NOMO-1 treated with dmso at 0.1 percent for 144 hours (cell line): ENCODE data around the gene SEMA4C.
"Not testable (repeated sequence)": the region's sequence is repeated elsewhere in the genome, so short reads cannot be mapped to it uniquely, and the experiment has no call there.

Experiments used
- DNase-seq: peaks from one replicate; lab custom pipeline; 2025; ENCODE audit not compliant: unreplicated experiment; lab: John Stamatoyannopoulos, UW

SEMA4C gene

DNA sequence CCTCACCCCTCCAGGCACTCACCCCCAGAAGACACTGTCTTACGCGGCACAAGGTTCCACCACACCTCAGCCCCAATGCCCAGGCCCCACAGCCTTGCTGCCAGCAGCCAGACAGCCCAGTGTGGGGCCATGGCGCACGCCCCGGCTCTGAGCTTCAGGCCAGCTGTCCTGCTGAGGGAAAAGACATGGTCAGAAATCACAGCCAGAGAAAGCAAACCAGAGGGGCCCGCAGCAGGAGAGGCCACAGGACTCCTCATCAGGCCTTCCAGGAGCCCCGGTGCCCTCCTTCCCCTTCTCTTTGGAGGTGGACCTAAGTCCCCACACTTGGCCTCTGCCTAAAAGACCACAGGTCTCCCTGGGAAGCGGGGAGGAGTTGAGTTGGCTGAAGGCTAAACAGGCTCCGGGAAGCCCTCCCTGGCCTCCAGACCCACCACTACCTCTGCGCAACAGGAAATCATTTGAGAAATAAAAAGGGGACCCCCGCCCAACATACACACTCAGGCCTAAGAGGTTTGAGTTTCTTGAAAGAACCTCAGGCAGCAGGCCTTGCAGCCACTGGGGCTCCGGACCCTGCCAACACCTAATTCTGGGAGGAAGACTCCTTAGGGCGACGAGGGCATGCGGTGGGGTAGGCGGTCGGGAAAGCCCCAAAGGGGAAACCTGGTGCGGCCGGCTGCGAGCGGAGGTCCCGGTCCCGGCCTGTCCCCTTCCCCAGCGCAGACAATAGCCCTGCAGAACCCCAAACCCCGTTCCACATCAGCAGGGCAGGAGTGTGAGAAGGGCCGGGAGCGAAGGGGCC, 1.9 kb downstream of the SEMA4C start:
- DNase-seq = no peak

DNA sequence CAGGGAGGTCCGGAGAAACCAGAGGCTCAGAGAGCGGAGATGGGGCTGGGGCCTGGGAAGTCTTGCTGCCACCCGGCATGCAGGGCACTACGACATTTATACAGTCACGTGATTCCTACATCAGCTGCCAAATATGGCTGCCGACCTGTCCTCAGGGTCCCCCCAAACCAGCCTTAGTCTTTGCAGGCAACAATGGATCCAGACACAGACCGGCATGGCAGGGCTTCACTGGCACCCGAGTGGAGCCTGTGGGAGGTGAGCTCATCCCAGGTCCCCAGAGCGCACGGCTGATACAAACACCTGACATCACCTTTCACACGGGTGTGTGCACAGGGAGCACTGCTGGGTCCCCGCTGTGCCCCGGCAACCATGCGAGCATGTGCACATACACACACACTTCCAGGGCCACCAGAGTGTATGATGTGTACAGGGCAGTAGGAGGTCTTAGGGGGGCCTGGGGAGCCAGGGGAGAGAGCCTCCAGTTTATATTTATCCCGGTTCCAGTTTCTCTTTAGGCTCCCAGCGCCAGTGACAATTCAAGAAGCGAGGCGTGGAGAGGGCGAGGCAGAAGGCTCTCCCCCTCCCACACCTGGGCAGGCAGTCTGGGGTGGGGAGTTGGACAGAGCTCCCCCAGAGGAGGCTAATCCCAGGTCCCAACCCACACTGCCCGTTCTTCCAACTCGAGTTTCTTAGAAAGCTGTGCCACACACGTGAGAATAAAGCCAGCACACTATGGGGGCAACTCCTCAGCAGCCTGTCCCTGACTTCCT, 2.7 kb downstream of the SEMA4C start:
- DNase-seq = no peak

DNA sequence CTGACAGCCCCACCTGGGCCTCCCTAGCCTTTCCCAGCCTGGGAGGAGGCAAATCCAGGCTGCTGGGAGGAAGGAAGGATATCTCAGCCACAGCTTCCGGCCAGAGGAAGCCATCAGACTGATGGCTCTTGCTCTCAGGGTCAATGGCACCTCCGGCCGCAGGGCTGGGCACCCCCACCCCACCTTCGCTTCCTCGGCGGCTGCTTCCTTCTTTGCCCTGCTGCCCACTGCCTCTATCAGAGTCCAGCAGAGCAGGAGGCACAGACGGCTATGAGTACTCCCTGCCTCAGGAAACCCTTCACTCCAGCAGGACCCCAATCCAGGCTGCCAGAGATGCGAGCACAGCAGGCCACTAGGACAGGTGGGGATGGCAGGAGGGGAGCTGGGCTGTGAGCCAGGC, 3.3 kb downstream of the SEMA4C start:
- DNase-seq = no peak

- DNase-seq = no peak
These were observed 3.7 kb downstream of the SEMA4C start for GRCh38 chr2:96866149-96866548.

DNA sequence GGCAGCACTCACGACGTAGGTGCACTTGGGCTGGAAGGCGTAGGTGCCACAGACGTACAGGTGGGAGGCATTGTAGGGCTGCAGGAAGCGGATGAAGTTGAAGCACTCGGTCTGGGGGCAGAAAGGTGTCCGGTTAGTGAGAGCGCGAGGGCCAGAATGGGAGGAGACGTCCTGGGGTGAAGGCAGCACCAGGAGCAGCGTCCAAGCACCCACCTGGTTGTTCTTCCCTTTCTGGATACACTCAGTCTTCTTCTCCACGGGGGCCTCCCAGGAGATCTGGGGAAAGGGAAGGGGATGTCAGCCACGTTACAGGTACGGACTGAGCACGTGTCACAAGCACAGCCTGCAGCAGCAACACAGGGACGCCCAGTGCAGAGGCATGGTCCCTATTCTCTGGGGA, 4.2 kb downstream of the SEMA4C start:
- no peak for DNase-seq

DNA sequence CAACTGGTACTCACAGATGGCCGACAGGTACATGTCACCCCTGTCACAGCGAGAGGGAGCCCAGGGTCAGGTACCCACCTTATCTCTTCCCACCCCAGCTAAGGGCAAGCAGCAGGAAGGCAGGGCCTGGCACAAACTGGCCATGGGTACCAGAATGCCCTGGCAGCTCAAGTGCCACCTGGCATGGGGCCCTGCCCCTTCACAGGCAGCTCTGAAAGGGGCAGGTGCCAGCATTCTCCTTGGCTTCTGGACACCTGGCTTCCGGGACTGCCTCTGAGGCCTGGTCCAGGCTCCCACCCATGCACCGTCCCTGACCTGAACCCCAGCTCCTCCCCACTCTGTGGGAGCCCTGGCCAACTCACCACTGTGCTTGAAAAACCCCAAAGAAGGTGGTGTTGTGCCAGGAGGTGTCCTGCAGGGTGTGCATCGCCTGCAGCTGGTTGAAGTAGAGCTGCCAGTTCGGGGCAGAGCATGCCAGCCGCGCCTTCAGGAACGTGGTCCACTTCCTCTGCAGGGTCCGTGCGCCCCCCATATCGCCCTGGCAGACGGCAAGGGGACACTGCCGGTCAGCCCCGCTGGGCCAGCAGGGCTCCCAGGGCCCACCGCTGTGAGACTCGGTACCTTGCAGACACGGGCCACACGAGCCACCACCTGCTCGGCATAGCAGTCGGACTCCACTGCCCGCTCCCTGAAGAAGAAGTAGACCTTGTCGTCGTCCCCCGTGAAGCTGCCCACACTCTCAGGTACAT, 5.4 kb downstream of the SEMA4C start:
- DNase-seq = no peak

DNA sequence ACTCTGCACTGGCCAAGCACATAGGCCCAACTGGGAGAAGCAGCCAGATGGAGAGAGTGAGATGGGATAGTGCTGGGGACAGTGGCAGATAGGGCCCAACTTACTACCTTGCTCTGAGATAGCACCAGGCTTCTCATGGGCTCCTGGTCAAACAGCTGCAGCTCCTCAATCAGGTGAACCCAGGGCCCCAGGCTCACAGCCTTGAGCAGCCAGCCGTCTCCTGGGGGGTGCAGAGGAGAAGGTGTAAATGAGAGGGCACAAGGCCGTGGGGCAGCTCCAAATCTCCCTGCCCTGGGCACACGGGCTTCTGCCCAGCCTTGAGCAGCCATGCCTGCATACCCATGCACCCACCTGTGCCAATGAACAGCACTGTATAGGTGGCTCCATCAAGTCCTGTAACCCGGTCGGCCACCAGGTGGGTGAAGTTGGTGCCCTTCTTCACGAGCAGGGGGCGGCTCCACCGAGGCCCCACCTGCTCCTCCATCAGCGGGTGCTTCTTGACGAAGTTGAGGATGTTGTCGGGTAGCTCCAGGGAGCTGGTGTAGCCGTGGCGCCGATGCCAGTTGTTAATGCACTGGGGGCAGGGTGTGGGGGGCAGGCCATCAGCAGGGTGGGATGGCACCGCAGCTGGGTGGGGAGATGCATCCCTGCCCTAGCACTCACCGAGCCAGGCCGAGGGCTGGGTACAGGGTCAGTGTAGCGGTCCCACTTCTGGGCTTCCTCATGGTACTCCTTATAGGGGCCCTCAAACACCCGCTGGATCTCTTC, 6.1 kb downstream of the SEMA4C start:
- no peak for DNase-seq

GRCh38 chr2:96863056-96863455, 6.8 kb downstream of the SEMA4C start:
- DNase-seq = not testable (repeated sequence)

GRCh38 chr2:96861074-96861473, 8.8 kb downstream of the SEMA4C start:
- no peak for DNase-seq

DNA sequence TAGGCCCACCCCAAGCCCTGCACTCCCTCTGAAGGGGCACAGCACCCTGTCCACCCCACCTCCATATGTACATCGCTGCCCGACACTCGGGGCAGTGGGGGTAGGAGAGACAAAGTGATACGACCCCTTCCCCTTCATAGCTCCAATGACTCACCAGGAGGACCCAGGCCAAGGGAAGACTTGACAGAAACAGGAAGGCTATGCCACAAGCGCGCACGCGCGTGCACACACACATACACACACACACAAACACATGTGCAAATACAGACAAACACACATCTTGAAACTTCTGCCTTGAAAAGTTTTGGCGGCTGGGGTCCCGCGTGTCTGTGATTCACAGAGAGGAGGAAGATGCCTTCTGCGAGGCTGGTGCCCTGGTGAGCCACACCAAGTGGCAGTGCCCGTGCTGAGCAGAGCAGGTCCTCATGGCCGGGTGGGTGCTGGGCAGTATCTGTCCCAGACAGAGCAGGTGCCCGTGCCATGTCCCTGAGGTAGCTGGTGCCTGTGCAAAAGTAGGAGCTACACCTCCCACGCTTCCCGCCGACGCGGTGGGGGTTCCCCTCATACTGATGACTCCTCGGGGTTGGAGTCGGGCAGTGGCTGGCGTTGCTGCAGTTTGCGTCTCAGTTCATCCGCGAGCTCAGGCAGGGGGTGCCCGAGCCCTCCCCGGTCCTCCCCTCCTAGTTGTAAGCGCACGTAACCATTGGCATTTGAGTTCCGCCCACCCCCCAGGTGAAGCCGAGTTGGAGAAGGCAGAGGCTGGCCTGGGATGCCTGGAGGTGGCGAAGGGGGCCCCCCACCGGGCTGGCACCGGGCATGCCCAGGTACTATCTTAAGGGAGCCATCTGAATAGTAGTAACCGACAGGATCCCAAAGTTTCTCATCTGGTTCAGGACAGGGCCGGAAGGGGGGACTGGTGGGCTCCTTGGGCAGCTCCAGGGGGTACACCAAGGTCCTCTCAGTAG, 9.5 kb downstream of the SEMA4C start:
- no peak for DNase-seq

- no peak for DNase-seq
These were observed 10.2 kb downstream of the SEMA4C start for GRCh38 chr2:96859681-96860064.

DNA sequence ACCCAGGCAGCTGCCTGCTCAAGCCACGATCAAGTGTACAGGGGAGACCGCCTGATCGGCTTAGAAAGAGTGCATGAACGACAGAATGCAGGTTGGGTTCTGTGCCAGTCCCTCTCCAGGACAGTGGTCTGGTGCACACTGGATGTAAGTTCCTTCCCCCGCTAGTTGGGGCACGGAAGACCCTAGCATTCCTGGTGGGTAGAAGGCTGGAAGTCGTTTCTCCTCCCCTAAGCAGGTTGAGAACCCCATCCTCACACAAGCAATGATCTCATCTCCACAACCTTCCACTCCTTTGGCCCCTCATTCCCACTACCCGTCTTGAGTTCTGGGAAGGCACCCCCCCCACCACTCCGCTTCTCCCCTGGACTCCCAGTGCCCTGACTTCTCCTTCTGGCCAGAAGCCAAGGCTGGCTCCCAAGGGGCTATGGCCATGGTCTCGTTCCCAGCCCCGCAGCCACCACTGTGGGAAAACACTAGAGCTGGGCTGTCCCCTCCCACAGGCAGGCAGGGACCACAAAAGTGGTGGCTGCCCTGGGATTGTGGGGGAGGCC, 10.7 kb downstream of the SEMA4C start:
- DNase-seq = no peak

- DNase-seq = peak; percentile 99
These were observed 12.1 kb downstream of the SEMA4C start, which contains the start of gene ANKRD39 for GRCh38 chr2:96857667-96858372. TSS of gene ANKRD39 (minus strand) at chr2:96858016. CDS start at chr2:96857987, 29 bp downstream.

DNA sequence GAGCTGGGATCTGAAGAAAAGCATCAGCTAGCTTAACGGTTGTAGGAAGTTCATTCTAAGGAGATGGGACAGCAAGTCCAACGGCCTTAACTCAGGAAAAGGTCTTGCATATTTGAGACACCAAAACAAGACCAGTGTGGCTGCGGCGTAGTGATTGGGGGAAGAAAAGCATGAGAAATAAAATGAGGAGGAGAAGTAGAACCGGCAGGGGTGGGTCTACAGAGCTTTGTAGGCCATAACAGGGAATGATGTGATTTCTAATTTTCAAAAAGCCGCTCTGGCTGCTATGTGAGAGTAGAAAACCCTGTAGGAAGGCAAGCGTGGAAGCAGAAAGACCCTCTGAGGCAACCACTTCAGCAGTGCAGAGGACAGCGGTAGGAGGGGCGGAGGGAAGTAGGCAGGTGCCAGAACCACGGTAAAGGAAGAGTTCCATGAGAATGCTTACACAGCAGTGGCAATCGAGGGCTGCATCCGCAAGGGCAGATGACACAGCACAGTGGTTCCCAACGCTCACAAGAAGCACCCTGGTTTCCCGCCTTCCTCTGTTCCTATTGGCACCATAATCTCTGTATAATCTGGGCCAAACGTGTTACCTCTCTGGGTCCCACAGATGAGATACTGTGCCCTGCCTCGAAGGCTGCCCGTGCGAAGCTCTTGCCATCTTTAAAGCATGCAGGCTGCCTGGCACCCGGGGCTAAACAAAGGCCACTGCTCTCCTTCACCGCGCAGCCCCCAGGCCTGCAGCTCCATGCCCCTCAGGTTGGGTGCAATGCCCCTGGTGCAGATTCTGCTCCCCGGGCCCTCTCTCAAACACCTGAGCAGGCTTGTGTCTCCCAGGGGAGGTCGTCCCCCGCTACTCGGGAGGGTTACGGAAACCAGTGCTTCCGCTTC, 12.9 kb downstream of the SEMA4C start:
- no peak for DNase-seq

DNA sequence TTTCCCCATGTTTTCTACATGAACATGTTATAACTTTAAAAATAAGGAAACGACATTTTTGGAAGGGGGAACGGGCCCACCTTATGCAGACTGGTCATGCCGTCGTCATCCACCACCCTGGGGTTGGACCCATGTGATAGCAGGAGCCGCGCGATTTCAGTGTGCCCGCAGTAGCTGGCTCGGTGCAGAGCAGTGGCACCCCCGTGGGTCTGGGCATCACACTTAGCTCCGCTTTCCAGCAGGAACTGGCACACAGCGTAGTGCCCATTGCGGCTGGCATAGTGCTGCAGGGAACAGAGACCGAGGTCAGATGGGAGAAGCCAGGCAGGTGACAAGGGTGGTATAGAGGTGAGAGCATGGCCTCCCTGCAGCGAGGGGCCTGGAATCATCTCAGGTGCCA, 16.6 kb downstream of the SEMA4C start:
- DNase-seq = no peak

DNA sequence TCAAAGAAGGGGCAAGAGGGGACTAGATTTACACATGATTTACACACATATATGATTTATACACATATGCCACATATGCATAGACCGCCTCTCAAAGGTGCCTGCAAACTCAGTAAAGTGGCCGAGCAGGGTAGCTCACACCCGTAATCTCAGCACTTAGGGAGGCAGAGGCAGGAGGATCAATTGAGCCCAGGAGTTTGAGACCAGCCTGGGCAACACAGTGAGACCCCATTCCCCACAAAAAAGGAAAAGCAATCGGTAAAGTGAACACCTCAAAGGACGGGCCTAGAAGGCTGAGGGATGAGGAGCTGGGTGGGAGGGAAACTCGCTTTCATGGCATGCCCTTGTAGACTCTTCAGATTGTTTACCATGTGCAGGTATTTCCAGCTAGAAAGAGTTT, 17.2 kb downstream of the SEMA4C start:
- no peak for DNase-seq

DNA sequence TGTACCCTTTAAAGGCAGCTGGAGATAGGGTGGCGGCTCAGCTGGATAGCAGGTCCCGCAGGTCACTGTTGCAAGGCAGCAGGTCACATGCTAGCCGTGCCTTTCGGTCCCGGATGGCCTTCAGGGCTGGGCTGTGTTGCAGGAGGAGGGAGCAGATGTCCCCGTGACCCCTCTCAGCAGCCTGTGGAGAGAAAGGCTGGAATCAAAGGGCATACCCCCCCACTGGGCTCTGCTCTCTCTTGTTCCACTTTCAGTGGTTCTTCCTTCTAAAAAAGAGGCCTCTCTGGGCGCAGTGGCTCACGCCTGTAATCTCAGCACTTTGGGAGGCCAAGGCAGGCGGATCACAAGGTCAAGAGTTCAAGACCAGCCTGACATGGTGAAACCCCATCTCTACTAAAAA, 21.6 kb downstream of the SEMA4C start:
- DNase-seq = no peak

GRCh38 chr2:96847586-96847985, 22.3 kb downstream of the SEMA4C start:
- DNase-seq = no peak
